ENCODE results near the gene TNPO3.

TNPO3 gene

GRCh38 chr7:128939075-128939860 lies 115.6 kb downstream of the TNPO3 start:
- Histone ChIP-seq H3K4me1 (ENCODE audit: low read depth, poor library complexity, severe bottlenecking) (peaks cover 44% of the 10 kb centered on the region), H3K79me2 (ENCODE audit: insufficient read depth, low read depth) (no peaks in the 10 kb centered on the region), H3K27ac (peak overlapping the region; percentile 38), H4K20me1 (ENCODE audit: insufficient read depth) (no peaks in the 10 kb centered on the region), H3K9ac (peak overlapping the region; percentile 29; the same call in 1 of the 2 replicates), H3K4me3 (IDR thresholded peaks at IDR 0.05; ENCODE audit: insufficient read depth, low read depth, low read length) (no peak overlapping the region), H3K27me3 (ENCODE audit: insufficient read depth, low read depth) (no peaks in the 10 kb centered on the region), H2AFZ (ENCODE audit: low read depth) (no peak overlapping the region), H3K4me2 (peak overlapping the region; percentile 54), H3K36me3 (ENCODE audit: insufficient read depth) (no peaks in the 10 kb centered on the region)
- TF ChIP-seq, protein P1, sequence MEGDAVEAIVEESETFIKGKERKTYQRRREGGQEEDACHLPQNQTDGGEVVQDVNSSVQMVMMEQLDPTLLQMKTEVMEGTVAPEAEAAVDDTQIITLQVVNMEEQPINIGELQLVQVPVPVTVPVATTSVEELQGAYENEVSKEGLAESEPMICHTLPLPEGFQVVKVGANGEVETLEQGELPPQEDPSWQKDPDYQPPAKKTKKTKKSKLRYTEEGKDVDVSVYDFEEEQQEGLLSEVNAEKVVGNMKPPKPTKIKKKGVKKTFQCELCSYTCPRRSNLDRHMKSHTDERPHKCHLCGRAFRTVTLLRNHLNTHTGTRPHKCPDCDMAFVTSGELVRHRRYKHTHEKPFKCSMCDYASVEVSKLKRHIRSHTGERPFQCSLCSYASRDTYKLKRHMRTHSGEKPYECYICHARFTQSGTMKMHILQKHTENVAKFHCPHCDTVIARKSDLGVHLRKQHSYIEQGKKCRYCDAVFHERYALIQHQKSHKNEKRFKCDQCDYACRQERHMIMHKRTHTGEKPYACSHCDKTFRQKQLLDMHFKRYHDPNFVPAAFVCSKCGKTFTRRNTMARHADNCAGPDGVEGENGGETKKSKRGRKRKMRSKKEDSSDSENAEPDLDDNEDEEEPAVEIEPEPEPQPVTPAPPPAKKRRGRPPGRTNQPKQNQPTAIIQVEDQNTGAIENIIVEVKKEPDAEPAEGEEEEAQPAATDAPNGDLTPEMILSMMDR (conservative IDR thresholded peaks at IDR 0.05; ENCODE audit: low read depth, low read length): no peak

- peak overlapping the region; percentile 76 for H2AFZ ChIP-seq (ENCODE audit: low read depth)
- H3K4me3 ChIP-seq (IDR thresholded peaks at IDR 0.05; ENCODE audit: insufficient read depth, low read depth, low read length): peak overlapping the region; percentile 59
- TF ChIP-seq, protein P1 (conservative IDR thresholded peaks at IDR 0.05; ENCODE audit: low read depth, low read length): no peak
- H3K9ac ChIP-seq: peak overlapping the region; percentile 47
- peaks cover 51% of the 10 kb centered on the region for H3K4me1 ChIP-seq (ENCODE audit: low read depth, poor library complexity, severe bottlenecking)
- no peaks in the 10 kb centered on the region for H3K79me2 ChIP-seq (ENCODE audit: insufficient read depth, low read depth)
- peak overlapping the region; percentile 18; the same call in 1 of the 2 replicates for H3K27ac ChIP-seq
- no peaks in the 10 kb centered on the region for H4K20me1 ChIP-seq (ENCODE audit: insufficient read depth)
- H3K36me3 ChIP-seq (ENCODE audit: insufficient read depth): no peaks in the 10 kb centered on the region
- H3K4me2 ChIP-seq: peak overlapping the region; percentile 88
- H3K27me3 ChIP-seq (ENCODE audit: insufficient read depth, low read depth): no peaks in the 10 kb centered on the region
Measured at GRCh38 chr7:128938544-128939074, 116.3 kb downstream of the TNPO3 start.

DNA sequence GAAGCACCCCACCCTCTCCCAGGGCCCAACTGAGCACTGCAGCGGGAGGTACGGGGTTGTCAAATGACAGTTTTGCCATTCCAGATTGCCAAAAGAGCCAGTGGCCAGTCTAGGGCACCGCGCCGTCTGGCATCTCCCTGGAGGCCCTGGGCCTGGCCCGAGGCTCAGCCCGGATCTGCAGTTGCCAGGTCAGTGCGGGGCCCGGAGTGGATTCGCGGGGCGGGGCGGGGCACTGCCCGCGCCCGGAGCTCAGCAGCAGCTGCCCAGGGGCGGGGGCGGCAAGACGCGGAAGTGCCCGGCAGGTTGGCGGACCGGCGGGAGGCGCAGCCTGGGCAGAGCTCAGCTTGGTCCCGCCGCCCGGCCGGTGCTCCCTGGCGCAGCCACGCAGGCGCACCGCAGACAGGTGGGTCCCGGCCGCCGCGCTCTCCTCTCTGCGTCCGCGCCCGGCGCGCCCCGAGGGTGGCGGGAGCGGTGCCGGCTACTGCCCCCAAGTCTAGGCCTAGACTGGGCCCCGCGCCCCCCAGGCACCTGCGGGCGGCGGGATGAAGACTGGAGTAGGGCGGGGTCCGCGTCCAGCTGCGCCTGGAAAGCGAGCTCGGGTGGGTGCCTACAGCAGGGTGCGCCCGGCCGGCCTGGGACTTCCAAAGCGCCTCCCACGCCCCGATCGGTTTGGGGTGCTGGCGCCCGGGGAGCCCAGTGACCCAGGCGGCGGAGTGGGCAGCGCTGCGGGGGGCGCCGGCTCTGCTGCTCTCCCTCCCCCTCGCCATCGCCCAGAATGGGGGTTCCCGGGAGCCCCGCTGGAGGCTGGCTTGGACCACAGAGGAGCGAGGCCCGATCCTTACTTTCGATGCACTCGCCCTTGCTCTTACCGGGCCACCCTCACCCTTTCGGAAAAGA lies 117.0 kb downstream of the TNPO3 start, which contains the start of gene IRF5:
Gene IRF5, plus strand, starts transcription at position 281 of the 897 bp plus-strand sequence. CDS start 4,155 bp downstream, outside the sequence.
- Histone ChIP-seq H3K9ac (peak within 1 kb of the TSS; percentile 47), H3K36me3 (ENCODE audit: insufficient read depth) (no peaks in the 10 kb centered on the region), H3K27me3 (ENCODE audit: insufficient read depth, low read depth) (no peaks in the 10 kb centered on the region), H3K4me2 (peak within 1 kb of the TSS; percentile 88), H3K79me2 (ENCODE audit: insufficient read depth, low read depth) (no peaks in the 10 kb centered on the region), H3K4me3 (IDR thresholded peaks at IDR 0.05; ENCODE audit: insufficient read depth, low read depth, low read length) (peak within 1 kb of the TSS; percentile 59), H3K4me1 (ENCODE audit: low read depth, poor library complexity, severe bottlenecking) (peaks cover 58% of the 10 kb centered on the region), H3K27ac (peak within 1 kb of the TSS; percentile 18; the same call in 1 of the 2 replicates), H4K20me1 (ENCODE audit: insufficient read depth) (no peaks in the 10 kb centered on the region), H2AFZ (ENCODE audit: low read depth) (peak within 1 kb of the TSS; percentile 76)
- TF ChIP-seq, protein P1 (conservative IDR thresholded peaks at IDR 0.05; ENCODE audit: low read depth, low read length): no peak

- H3K4me3 ChIP-seq (IDR thresholded peaks at IDR 0.05; ENCODE audit: insufficient read depth, low read depth, low read length): peak overlapping the region; percentile 28
- H3K4me1 ChIP-seq (ENCODE audit: low read depth, poor library complexity, severe bottlenecking): peaks cover 65% of the 10 kb centered on the region
- TF ChIP-seq, protein P1 (conservative IDR thresholded peaks at IDR 0.05; ENCODE audit: low read depth, low read length): no peak
- H3K79me2 ChIP-seq (ENCODE audit: insufficient read depth, low read depth): no peaks in the 10 kb centered on the region
- H3K4me2 ChIP-seq: peak overlapping the region; percentile 88
- H3K27ac ChIP-seq: no peak overlapping the region
- H3K36me3 ChIP-seq (ENCODE audit: insufficient read depth): no peaks in the 10 kb centered on the region
- H2AFZ ChIP-seq (ENCODE audit: low read depth): peak overlapping the region; percentile 76
- no peaks in the 10 kb centered on the region for H4K20me1 ChIP-seq (ENCODE audit: insufficient read depth)
- H3K9ac ChIP-seq: peak overlapping the region; percentile 47; the same call in 1 of the 2 replicates
- no peaks in the 10 kb centered on the region for H3K27me3 ChIP-seq (ENCODE audit: insufficient read depth, low read depth)
Measured at GRCh38 chr7:128937271-128937646, 117.7 kb downstream of the TNPO3 start.

Measured in KMS-11 (cell line).